ENCODE results near the gene SECTM1. TPM values are rescaled to one million over a fixed set of nuclear protein-coding genes. Genes with fewer than 3 reads are reported as not detected.

Gene SECTM1
- total RNA-seq, 1 donor from 2014 or later, result 0.27 TPM

DNA sequence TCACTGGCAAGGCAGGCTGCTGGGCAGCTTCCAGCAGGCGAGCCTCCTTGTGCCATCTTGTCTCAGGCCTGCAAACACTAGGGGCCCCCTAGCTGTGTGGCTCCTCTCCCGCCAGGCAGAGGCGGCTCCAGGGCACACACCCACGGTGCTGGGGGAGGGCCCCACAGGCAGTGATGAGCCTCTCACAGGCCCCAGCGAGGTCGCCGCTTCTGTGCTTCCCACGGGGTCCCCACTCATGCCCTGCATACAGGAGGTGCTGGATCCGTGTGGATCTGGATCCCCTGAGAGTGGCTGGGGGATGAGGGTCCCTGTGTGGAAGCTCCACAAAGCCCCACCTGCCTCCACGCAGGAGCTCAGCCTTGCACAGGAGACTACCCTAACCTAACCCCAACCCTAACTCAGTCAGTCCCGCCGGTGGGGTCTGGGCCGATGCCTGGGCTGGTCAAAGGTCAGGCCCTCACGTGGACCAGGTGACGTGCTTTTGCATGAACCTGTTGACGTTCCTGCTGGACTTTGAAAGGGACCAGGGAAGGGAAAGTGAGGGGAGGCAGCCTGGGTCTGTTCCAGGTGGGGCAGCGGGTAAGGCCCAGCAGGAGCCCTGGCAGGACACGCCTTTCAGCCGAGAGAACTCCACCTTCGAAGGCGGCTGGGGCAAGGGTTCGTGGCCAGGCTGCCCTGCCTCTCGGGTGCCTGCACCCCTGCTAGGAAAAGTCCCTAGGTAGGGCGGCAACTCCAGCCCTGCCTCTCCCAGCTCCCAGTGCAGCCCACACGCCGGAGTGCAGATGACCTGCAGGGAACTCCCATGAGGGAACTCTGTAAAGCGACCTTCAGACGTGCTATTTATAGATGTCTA lies 5.2 kb downstream of the SECTM1 start:
- H3K9me3 ChIP-seq (ENCODE audit: insufficient read depth, low read depth, low read length), result no peaks in the 10 kb centered on the region
- H3K4me3 ChIP-seq (ENCODE audit: insufficient read depth, low read depth, low read length), result no peak overlapping the region
- H3K4me1 ChIP-seq (ENCODE audit: insufficient read depth, low read length), result peaks cover 20% of the 10 kb centered on the region
- TF ChIP-seq, protein P1, sequence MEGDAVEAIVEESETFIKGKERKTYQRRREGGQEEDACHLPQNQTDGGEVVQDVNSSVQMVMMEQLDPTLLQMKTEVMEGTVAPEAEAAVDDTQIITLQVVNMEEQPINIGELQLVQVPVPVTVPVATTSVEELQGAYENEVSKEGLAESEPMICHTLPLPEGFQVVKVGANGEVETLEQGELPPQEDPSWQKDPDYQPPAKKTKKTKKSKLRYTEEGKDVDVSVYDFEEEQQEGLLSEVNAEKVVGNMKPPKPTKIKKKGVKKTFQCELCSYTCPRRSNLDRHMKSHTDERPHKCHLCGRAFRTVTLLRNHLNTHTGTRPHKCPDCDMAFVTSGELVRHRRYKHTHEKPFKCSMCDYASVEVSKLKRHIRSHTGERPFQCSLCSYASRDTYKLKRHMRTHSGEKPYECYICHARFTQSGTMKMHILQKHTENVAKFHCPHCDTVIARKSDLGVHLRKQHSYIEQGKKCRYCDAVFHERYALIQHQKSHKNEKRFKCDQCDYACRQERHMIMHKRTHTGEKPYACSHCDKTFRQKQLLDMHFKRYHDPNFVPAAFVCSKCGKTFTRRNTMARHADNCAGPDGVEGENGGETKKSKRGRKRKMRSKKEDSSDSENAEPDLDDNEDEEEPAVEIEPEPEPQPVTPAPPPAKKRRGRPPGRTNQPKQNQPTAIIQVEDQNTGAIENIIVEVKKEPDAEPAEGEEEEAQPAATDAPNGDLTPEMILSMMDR (IDR thresholded peaks at IDR 0.05; ENCODE audit: insufficient read depth, low read depth, low read length), result no peak
- no peak for TF ChIP-seq EZH2 (IDR thresholded peaks at IDR 0.05; ENCODE audit: insufficient read depth, low read length)
- H3K9ac ChIP-seq (ENCODE audit: low read length), result no peak overlapping the region
- H3K9me3 Mint-ChIP-seq (ENCODE audit: unreplicated experiment), result no peaks in the 10 kb centered on the region
- no peaks in the 10 kb centered on the region for H3K79me2 ChIP-seq (ENCODE audit: insufficient read depth, low read length)
- H2AFZ ChIP-seq (ENCODE audit: low read depth, low read length), result no peak overlapping the region
- no peak overlapping the region for H3K4me2 ChIP-seq (ENCODE audit: low read length)
- H4K20me1 ChIP-seq (ENCODE audit: insufficient read depth, low read length), result peaks cover 6% of the 10 kb centered on the region
- H3K27ac ChIP-seq (ENCODE audit: low read depth, low read length), result no peak overlapping the region
- no peaks in the 10 kb centered on the region for H3K36me3 Mint-ChIP-seq (ENCODE audit: low read depth, unreplicated experiment)
- DNase-seq (ENCODE audit: low read depth) (no peak), FAIRE-seq (no peak)
- peaks cover 43% of the 10 kb centered on the region for H3K27me3 Mint-ChIP-seq (ENCODE audit: low read depth, unreplicated experiment)
- no peak overlapping the region for H3K27ac Mint-ChIP-seq (ENCODE audit: unreplicated experiment)
- H3K27me3 ChIP-seq (ENCODE audit: insufficient read depth, low read length), result peaks cover 26% of the 10 kb centered on the region
- peaks cover 4% of the 10 kb centered on the region for H3K4me1 Mint-ChIP-seq (ENCODE audit: low read depth, unreplicated experiment)
- H3K36me3 ChIP-seq (ENCODE audit: insufficient read depth, low read length), result no peaks in the 10 kb centered on the region
- no peak overlapping the region for H3K4me3 Mint-ChIP-seq (ENCODE audit: unreplicated experiment)

DNA sequence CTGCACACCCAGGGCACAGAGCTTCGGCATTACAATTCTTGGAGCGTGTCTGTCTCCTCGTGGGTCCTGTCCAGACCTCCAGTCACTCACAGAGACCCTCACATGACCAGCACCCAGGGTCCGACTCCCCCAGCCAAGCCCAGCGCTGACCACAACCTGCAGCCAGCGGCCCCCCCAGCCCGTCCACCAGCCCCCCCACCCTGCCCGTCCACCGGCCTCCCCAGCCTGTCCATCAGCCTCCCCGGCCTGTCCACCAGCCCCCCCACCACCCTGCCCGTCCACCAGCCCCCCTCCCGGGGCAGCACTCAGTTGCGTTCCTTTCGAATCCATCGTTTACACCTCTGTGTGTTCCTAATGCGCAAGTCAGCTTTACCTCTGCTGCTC lies 5.8 kb downstream of the SECTM1 start:
- H3K36me3 Mint-ChIP-seq (ENCODE audit: low read depth, unreplicated experiment), result no peaks in the 10 kb centered on the region
- H3K27me3 Mint-ChIP-seq (ENCODE audit: low read depth, unreplicated experiment), result peaks cover 40% of the 10 kb centered on the region
- no peaks in the 10 kb centered on the region for H3K79me2 ChIP-seq (ENCODE audit: insufficient read depth, low read length)

More for the DNA sequence above, 5.8 kb downstream of the SECTM1 start:
- no peak overlapping the region for H3K4me3 ChIP-seq (ENCODE audit: insufficient read depth, low read depth, low read length)
- TF ChIP-seq, protein P1 (IDR thresholded peaks at IDR 0.05; ENCODE audit: insufficient read depth, low read depth, low read length), result no peak
- no peak for TF ChIP-seq EZH2 (IDR thresholded peaks at IDR 0.05; ENCODE audit: insufficient read depth, low read length)
- H3K27me3 ChIP-seq (ENCODE audit: insufficient read depth, low read length), result peaks cover 21% of the 10 kb centered on the region
- Mint-ChIP-seq H3K4me1 (ENCODE audit: low read depth, unreplicated experiment) (peaks cover 4% of the 10 kb centered on the region), H3K9me3 (ENCODE audit: unreplicated experiment) (no peaks in the 10 kb centered on the region), H3K27ac (ENCODE audit: unreplicated experiment) (no peak overlapping the region), H3K4me3 (ENCODE audit: unreplicated experiment) (no peak overlapping the region)
- no peak overlapping the region for H3K9ac ChIP-seq (ENCODE audit: low read length)
- H3K9me3 ChIP-seq (ENCODE audit: insufficient read depth, low read depth, low read length), result no peaks in the 10 kb centered on the region
- no peak overlapping the region for H3K27ac ChIP-seq (ENCODE audit: low read depth, low read length)
- no peaks in the 10 kb centered on the region for H3K36me3 ChIP-seq (ENCODE audit: insufficient read depth, low read length)
- no peak overlapping the region for H3K4me2 ChIP-seq (ENCODE audit: low read length)
- peaks cover 6% of the 10 kb centered on the region for H4K20me1 ChIP-seq (ENCODE audit: insufficient read depth, low read length)
- H2AFZ ChIP-seq (ENCODE audit: low read depth, low read length), result no peak overlapping the region
- H3K4me1 ChIP-seq (ENCODE audit: insufficient read depth, low read length), result peaks cover 14% of the 10 kb centered on the region
- FAIRE-seq (no peak), DNase-seq (ENCODE audit: low read depth) (no peak)
